Mesenchymal stem cell (in vitro differentiated cells and primary cell): Measurements from ENCODE around the gene SMARCC1.

Source experiments
- DNase-seq: peaks from one replicate; pipeline ENCODE4 v3.0.0-alpha.2; 2013
- H2AFZ ChIP-seq: one replicate; pipeline ENCODE4 v1.6.1; 2013; ENCODE audit warnings: low read depth, mild to moderate bottlenecking, control low read depth, inconsistent platforms, low read length, moderate library complexity
- H2AK5ac ChIP-seq: 2 replicates; pipeline ENCODE4 v1.6.1; 2013; ENCODE audit warnings: low read length, moderate library complexity, mild to moderate bottlenecking, inconsistent platforms; ENCODE audit not compliant: severe bottlenecking
- H2BK120ac ChIP-seq: one replicate; pipeline ENCODE4 v1.6.1; 2013; ENCODE audit warnings: low read depth, mild to moderate bottlenecking, inconsistent platforms, low read length, moderate library complexity
- H2BK12ac ChIP-seq, 2 experiments: one replicate each; pipeline ENCODE4 v1.6.1; 2013; ENCODE audit warnings: inconsistent platforms in 2 of 2, low read length in 2 of 2, mild to moderate bottlenecking in 2 of 2, moderate library complexity in 2 of 2, control low read depth in 1 of 2
- H2BK15ac ChIP-seq: one replicate; pipeline ENCODE4 v1.6.1; 2013; ENCODE audit warnings: mild to moderate bottlenecking, low read depth, inconsistent platforms; ENCODE audit not compliant: poor library complexity, severe bottlenecking
- H2BK5ac ChIP-seq: 2 replicates; pipeline ENCODE4 v1.6.1; 2013; ENCODE audit warnings: low read depth, mild to moderate bottlenecking, low read length, control low read depth, inconsistent platforms; ENCODE audit not compliant: poor library complexity, severe bottlenecking
- H3K14ac ChIP-seq, 2 experiments: one replicate each; pipeline ENCODE4 v1.6.1; 2013; ENCODE audit warnings: inconsistent platforms in 2 of 2, low read length in 2 of 2, control low read depth in 1 of 2, mild to moderate bottlenecking in 1 of 2, moderate library complexity in 1 of 2
- H3K18ac ChIP-seq, 2 experiments: one replicate each; pipeline ENCODE4 v1.6.1; 2013; ENCODE audit warnings: inconsistent platforms in 2 of 2, low read length in 2 of 2, control low read depth in 1 of 2, low read depth in 1 of 2, mild to moderate bottlenecking in 1 of 2
- H3K23ac ChIP-seq, 2 experiments: one replicate each; pipeline ENCODE4 v1.6.1; 2013; ENCODE audit warnings: inconsistent platforms in 2 of 2, low read length in 2 of 2, mild to moderate bottlenecking in 2 of 2, moderate library complexity in 2 of 2, control low read depth in 1 of 2
- H3K27ac ChIP-seq: 2 replicates; pipeline ENCODE4 v1.5.1; 2013; ENCODE audit warnings: mild to moderate bottlenecking, moderate library complexity, low read length, control low read depth, inconsistent platforms; ENCODE audit not compliant: poor library complexity, severe bottlenecking
- H3K27me3 ChIP-seq, 2 experiments: 2 replicates each; pipeline versions ENCODE4 v1.6.1 to v1.7.0; 2013; ENCODE audit warnings: low read length in 2 of 2, mild to moderate bottlenecking in 2 of 2, moderate library complexity in 2 of 2, control low read depth in 1 of 2, inconsistent platforms in 1 of 2; ENCODE audit not compliant: control insufficient read depth in 1 of 2, insufficient read depth in 1 of 2
- H3K36me3 ChIP-seq, 2 experiments: 2 replicates each; pipeline versions ENCODE4 v1.6.1 to v1.7.0; 2013; ENCODE audit warnings: low read length in 2 of 2, control low read depth in 1 of 2, inconsistent platforms in 1 of 2, low read depth in 1 of 2, mild to moderate bottlenecking in 1 of 2; ENCODE audit not compliant: insufficient read depth in 2 of 2, control insufficient read depth in 1 of 2
- H3K4ac ChIP-seq, 2 experiments: one replicate each; pipeline ENCODE4 v1.6.1; 2013; ENCODE audit warnings: inconsistent platforms in 2 of 2, low read length in 2 of 2, mild to moderate bottlenecking in 2 of 2, moderate library complexity in 2 of 2, control low read depth in 1 of 2, low read depth in 1 of 2
- H3K4me1 ChIP-seq: 2 replicates; pipeline ENCODE4 v1.6.1; 2013; ENCODE audit warnings: low read depth, low read length, control low read depth; ENCODE audit not compliant: control insufficient read depth, insufficient read depth
- H3K4me2 ChIP-seq: 2 replicates; pipeline ENCODE4 v1.6.1; 2013; ENCODE audit warnings: low read length, mild to moderate bottlenecking, inconsistent platforms; ENCODE audit not compliant: poor library complexity, severe bottlenecking
- H3K4me3 ChIP-seq, 2 experiments: 2 replicates each; pipeline versions ENCODE4 v1.5.1 to v1.7.0; 2013; ENCODE audit warnings: low read length in 2 of 2, mild to moderate bottlenecking in 2 of 2, control low read depth in 1 of 2, low read depth in 1 of 2; ENCODE audit not compliant: insufficient read depth in 1 of 2
- H3K79me1 ChIP-seq: replicated peaks from 2 replicates; pipeline ENCODE4 v1.6.1; 2013; ENCODE audit warnings: mild to moderate bottlenecking, control low read depth, low read length, inconsistent platforms; ENCODE audit not compliant: poor library complexity, severe bottlenecking
- H3K9ac ChIP-seq: 2 replicates; pipeline ENCODE4 v1.7.0; 2013; ENCODE audit warnings: mild to moderate bottlenecking, low read length, moderate library complexity
- H3K9me3 ChIP-seq: 2 replicates; pipeline ENCODE4 v1.7.0; 2013; ENCODE audit warnings: mild to moderate bottlenecking, low read length; ENCODE audit not compliant: control insufficient read depth
- H4K8ac ChIP-seq: one replicate; pipeline ENCODE4 v1.6.1; 2013; ENCODE audit warnings: inconsistent platforms, mild to moderate bottlenecking, low read length, moderate library complexity
- H4K91ac ChIP-seq: one replicate; pipeline ENCODE4 v1.6.1; 2013; ENCODE audit warnings: mild to moderate bottlenecking, low read length, inconsistent platforms
- WGBS: methylation state at CpG from one replicate; pipeline ENCODE4 v1.1.7; 2013; ENCODE audit warnings: mixed read lengths; 5-methylcytosine and 5-hydroxymethylcytosine counted together

The SMARCC1 gene

GRCh38 chr3:47542471-47543173 is 239.1 kb downstream of the SMARCC1 start:
- 75% methylated on average over 20 of the region's 21 CpGs for WGBS
- Histone ChIP-seq H3K4ac (no peak overlapping the region), H3K18ac (no peak overlapping the region), H3K14ac (no peak overlapping the region), H3K27me3 (peaks cover under 1 to 12% of the 10 kb centered on the region in 2 experiments), H2BK12ac (no peak overlapping the region), H2BK120ac (no peak overlapping the region), H3K9me3 (no peaks in the 10 kb centered on the region), H4K8ac (no peak overlapping the region), H4K91ac (no peak overlapping the region), H2BK5ac (no peak overlapping the region), H3K4me3 (no peak overlapping the region), H3K4me2 (no peak overlapping the region), H2AFZ (no peak overlapping the region), H3K4me1 (peaks cover 2% of the 10 kb centered on the region), H2AK5ac (no peak overlapping the region), H3K9ac (no peak overlapping the region), H2BK15ac (no peak overlapping the region), H3K23ac (no peak overlapping the region), H3K36me3 (peaks cover 0 to 4% of the 10 kb centered on the region in 2 experiments), H3K79me1 (no peaks in the 10 kb centered on the region), H3K27ac (no peak overlapping the region)
- DNase-seq: no peak

- H2BK12ac ChIP-seq: no peak overlapping the region
- no peak overlapping the region for H4K91ac ChIP-seq
- no peak overlapping the region for H3K18ac ChIP-seq
- peaks cover 2% of the 10 kb centered on the region for H3K4me1 ChIP-seq
- no peak overlapping the region for H3K23ac ChIP-seq
- peaks cover 0 to 4% of the 10 kb centered on the region in 2 experiments for H3K36me3 ChIP-seq
- no peak overlapping the region for H3K4me2 ChIP-seq
- 70% methylated on average over 6 of the region's 6 CpGs for WGBS
- H3K27me3 ChIP-seq: peaks cover 1 to 12% of the 10 kb centered on the region in 2 experiments
- no peak overlapping the region for H2BK5ac ChIP-seq
- H2AFZ ChIP-seq: no peak overlapping the region
- H3K4ac ChIP-seq: no peak overlapping the region
- H3K14ac ChIP-seq: no peak overlapping the region
- no peak for DNase-seq
- H2BK15ac ChIP-seq: no peak overlapping the region
- no peaks in the 10 kb centered on the region for H3K9me3 ChIP-seq
- no peak overlapping the region for H3K4me3 ChIP-seq
- H4K8ac ChIP-seq: no peak overlapping the region
- H2BK120ac ChIP-seq: no peak overlapping the region
- H2AK5ac ChIP-seq: no peak overlapping the region
- H3K27ac ChIP-seq: no peak overlapping the region
- no peak overlapping the region for H3K9ac ChIP-seq
- H3K79me1 ChIP-seq: no peaks in the 10 kb centered on the region
Observed at GRCh38 chr3:47541583-47542108, 240.0 kb downstream of the SMARCC1 start.

DNA sequence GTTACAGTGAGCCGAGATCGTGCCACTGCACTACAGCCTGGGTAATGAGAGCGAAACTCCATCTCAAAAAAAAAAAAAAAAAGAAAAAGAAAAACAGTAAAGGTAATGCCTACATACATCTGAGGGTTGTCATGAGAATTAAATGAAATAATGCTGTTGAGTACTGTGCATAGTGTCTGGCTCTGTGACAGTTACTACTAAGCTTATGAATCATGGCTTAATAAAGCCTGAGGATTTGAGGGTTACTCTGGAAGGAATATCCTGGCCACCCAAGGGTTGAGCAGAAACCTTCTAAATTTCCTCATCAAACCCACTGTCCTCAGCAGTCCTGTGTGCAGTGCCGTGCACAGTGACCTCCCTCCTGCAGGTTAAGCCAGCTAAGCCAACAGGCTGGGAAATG is 241.4 kb downstream of the SMARCC1 start:
- peaks cover 5 to 12% of the 10 kb centered on the region in 2 experiments for H3K27me3 ChIP-seq
- H2BK5ac ChIP-seq: no peak overlapping the region
- no peak overlapping the region for H3K4ac ChIP-seq
- no peak overlapping the region for H3K27ac ChIP-seq
- no peak overlapping the region for H3K4me3 ChIP-seq
- H2AK5ac ChIP-seq: no peak overlapping the region
- WGBS: 71% methylated on average over 1 of the region's 4 CpGs
- no peak overlapping the region for H4K91ac ChIP-seq
- no peaks in the 10 kb centered on the region for H3K9me3 ChIP-seq
- no peak overlapping the region for H3K9ac ChIP-seq
- H3K23ac ChIP-seq: no peak overlapping the region
- H2BK15ac ChIP-seq: no peak overlapping the region
- no peaks in the 10 kb centered on the region for H3K79me1 ChIP-seq
- H2BK12ac ChIP-seq: no peak overlapping the region
- H3K36me3 ChIP-seq: peaks cover 0 to 4% of the 10 kb centered on the region in 2 experiments
- no peak overlapping the region for H2AFZ ChIP-seq
- no peak for DNase-seq
- no peak overlapping the region for H4K8ac ChIP-seq
- H3K4me2 ChIP-seq: no peak overlapping the region
- H3K14ac ChIP-seq: no peak overlapping the region
- H2BK120ac ChIP-seq: no peak overlapping the region
- H3K4me1 ChIP-seq: peaks cover 2% of the 10 kb centered on the region
- no peak overlapping the region for H3K18ac ChIP-seq

- H3K4me2 ChIP-seq: no peak overlapping the region
- no peak overlapping the region for H4K91ac ChIP-seq
- no peak overlapping the region for H2BK15ac ChIP-seq
- peak overlapping the region; percentile 7 for H2AFZ ChIP-seq
- H3K27me3 ChIP-seq: peaks cover 7 to 12% of the 10 kb centered on the region in 2 experiments
- H4K8ac ChIP-seq: no peak overlapping the region
- no peak overlapping the region for H3K27ac ChIP-seq
- H3K9ac ChIP-seq: no peak overlapping the region
- no peaks in the 10 kb centered on the region for H3K4me1 ChIP-seq
- H3K4ac ChIP-seq: no peak overlapping the region
- no peak overlapping the region for H3K18ac ChIP-seq
- no peaks in the 10 kb centered on the region for H3K79me1 ChIP-seq
- H3K23ac ChIP-seq: no peak overlapping the region
- no peak overlapping the region for H2BK12ac ChIP-seq
- no peaks in the 10 kb centered on the region for H3K36me3 ChIP-seq
- no peak for DNase-seq
- no peak overlapping the region for H2BK5ac ChIP-seq
- 96% methylated on average over 6 of the region's 6 CpGs for WGBS
- H3K9me3 ChIP-seq: no peaks in the 10 kb centered on the region
- H2AK5ac ChIP-seq: no peak overlapping the region
- H2BK120ac ChIP-seq: no peak overlapping the region
- no peak overlapping the region for H3K4me3 ChIP-seq
- peak overlapping the region in 1 of 2 experiments; percentile 14 for H3K14ac ChIP-seq
Observed at GRCh38 chr3:47536967-47537366, 244.7 kb downstream of the SMARCC1 start.
